Kidney epithelial cell (primary cell): ENCODE measurements around the gene TSPAN12. TPM values are rescaled to one million over a fixed set of nuclear protein-coding genes. Genes with fewer than 3 reads are reported as not detected.

ENCODE experiments used
- DNase-seq: peaks from one replicate; pipeline ENCODE4 v3.0.0-alpha.2; 2010; ENCODE audit warnings: low read depth
- H3K27me3 ChIP-seq: 2 replicates; pipeline ENCODE4 v1.6.0; 2011; ENCODE audit warnings: low read length; ENCODE audit not compliant: control insufficient read depth, insufficient read depth
- H3K36me3 ChIP-seq: 2 replicates; pipeline ENCODE4 v1.5.1; 2011; ENCODE audit warnings: low read length; ENCODE audit not compliant: control insufficient read depth, insufficient read depth
- H3K4me3 ChIP-seq: 2 replicates; pipeline ENCODE4 v1.5.1; 2011; ENCODE audit warnings: low read depth, mild to moderate bottlenecking, control low read depth, low read length
- CTCF ChIP-seq: IDR thresholded peaks from 2 replicates; pipeline ENCODE4 v1.5.1; 2011; ENCODE audit warnings: mild to moderate bottlenecking, moderate library complexity, low read length, control low read depth, inconsistent platforms; ENCODE audit not compliant: insufficient read depth, poor library complexity, severe bottlenecking
- total RNA-seq: library from RNA; depleted of rRNA; stranded (reverse); fragments of >200 nt; gene quantifications from 2 replicates; pipeline ENCODE4 v1.2.3, GENCODE V29; 2015

TSPAN12 gene
- total RNA-seq, 1 donor from 2014 or later: 10.9 TPM

- no peak for TF ChIP-seq CTCF
- H3K36me3 ChIP-seq: no peaks in the 10 kb centered on the region
- DNase-seq: no peak
- H3K4me3 ChIP-seq: no peak overlapping the region
- no peaks in the 10 kb centered on the region for H3K27me3 ChIP-seq
Measured at GRCh38 chr7:120837599-120837998, 20.3 kb downstream of the TSPAN12 start.

GRCh38 chr7:120836556-120837115 is 21.3 kb downstream of the TSPAN12 start:
- DNase-seq: no peak
- Histone ChIP-seq H3K36me3 (no peaks in the 10 kb centered on the region), H3K27me3 (no peaks in the 10 kb centered on the region), H3K4me3 (no peak overlapping the region)
- no peak for TF ChIP-seq CTCF

GRCh38 chr7:120834726-120835125 is 23.2 kb downstream of the TSPAN12 start:
- DNase-seq: no peak
- no peak overlapping the region for H3K4me3 ChIP-seq
- TF ChIP-seq CTCF: no peak
- no peaks in the 10 kb centered on the region for H3K36me3 ChIP-seq
- H3K27me3 ChIP-seq: no peaks in the 10 kb centered on the region

GRCh38 chr7:120833546-120833945 is 24.4 kb downstream of the TSPAN12 start:
- no peaks in the 10 kb centered on the region for H3K27me3 ChIP-seq
- DNase-seq: no peak
- no peaks in the 10 kb centered on the region for H3K36me3 ChIP-seq
- no peak for TF ChIP-seq CTCF
- no peak overlapping the region for H3K4me3 ChIP-seq

- TF ChIP-seq CTCF: no peak
- Histone ChIP-seq H3K4me3 (no peak overlapping the region), H3K27me3 (no peaks in the 10 kb centered on the region), H3K36me3 (no peaks in the 10 kb centered on the region)
- no peak for DNase-seq
Measured at GRCh38 chr7:120832803-120833202, 25.1 kb downstream of the TSPAN12 start.

GRCh38 chr7:120831260-120831659 is 26.7 kb downstream of the TSPAN12 start:
- DNase-seq: no peak
- no peaks in the 10 kb centered on the region for H3K36me3 ChIP-seq
- no peaks in the 10 kb centered on the region for H3K27me3 ChIP-seq
- H3K4me3 ChIP-seq: no peak overlapping the region
- no peak for TF ChIP-seq CTCF
